COR-L47 (cell line): ENCODE data around the gene IQCH.
"Not testable (repeated sequence)": the region's sequence is repeated elsewhere in the genome, so short reads cannot be mapped to it uniquely, and the experiment has no call there.

Experiments
- DNase-seq: peaks from one replicate; lab custom pipeline; 2025; lab: John Stamatoyannopoulos, UW

IQCH gene

DNA sequence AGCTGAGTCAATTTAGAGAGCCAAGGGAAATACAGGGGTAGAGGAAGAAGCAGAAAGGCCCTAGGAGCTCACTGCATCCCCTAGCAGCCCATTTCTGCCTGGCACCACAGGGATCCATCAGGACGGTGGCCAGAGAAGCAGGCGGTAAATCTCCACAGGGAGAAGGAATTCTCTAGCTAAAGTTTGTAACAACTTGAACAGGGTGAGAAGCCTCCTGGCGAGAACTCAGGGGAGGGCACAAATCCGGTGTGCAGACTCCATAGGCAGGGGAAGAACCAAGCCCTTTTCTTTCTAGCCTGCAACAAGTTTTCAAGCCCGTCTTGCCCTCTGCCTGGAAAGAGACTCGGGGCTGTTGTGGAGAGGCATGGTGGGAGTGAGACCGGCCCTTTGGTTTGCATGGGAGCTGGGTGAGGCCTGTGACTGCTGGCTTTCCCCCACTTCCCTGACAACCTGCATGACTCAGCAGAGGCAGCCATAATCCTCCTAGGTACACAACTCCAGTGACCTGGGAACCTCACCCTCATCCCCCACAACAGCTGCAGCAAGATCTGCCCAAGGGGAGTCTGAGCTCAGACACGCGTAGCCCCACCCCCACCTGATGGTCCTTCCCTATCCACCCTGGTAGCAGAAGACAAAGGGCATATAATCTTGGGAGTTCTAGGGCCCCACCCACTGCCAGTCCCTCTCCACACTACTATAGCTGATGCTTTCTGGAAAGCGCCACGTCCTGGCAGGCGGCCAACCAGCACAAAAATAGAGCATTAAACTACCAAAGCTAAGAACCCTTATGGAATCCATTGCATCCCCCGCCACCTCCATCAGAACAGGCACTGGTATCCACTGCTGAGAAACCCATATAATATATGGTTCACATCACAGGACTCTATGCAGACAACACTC, 182.0 kb downstream of the IQCH start:
- DNase-seq, result peak; percentile 19

DNA sequence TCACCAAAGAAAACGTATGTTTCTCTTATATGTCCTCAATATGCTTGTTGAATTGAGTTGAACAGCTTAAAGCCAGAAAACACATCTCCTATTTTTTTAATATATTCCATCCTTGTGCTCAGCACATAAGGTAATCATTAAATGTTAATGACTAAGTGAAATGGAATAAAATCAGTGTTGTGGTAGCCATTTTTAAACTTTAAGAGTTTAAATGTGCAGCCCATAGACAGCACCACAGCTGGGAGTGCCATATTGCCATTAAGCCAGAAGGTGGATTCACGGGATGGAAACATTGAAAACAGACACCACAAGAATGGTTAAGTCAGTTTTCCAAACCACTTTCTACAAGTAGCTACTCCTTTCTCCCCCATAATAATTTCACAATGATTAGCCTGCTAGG, 189.5 kb downstream of the IQCH start:
- DNase-seq, result no peak

DNA sequence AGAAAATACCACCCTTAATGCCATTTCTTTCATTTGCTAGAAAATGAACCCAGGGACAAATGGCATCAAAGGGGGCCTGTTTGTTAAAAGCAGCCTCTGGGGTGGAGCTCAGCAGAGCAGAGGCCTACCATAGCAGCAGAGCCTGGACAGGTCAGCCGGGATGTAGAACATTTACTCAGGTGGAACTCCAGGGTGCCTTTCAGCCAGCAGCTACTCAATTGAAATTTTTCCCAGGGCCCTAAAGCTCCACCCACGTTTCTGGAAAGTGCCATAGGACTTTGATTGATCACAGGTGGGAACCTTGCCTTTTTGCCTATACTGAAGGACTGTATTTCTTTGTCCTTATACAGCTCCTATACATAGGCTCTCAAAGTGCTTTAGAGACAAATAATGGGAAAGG, 191.9 kb downstream of the IQCH start:
- no peak for DNase-seq

DNA sequence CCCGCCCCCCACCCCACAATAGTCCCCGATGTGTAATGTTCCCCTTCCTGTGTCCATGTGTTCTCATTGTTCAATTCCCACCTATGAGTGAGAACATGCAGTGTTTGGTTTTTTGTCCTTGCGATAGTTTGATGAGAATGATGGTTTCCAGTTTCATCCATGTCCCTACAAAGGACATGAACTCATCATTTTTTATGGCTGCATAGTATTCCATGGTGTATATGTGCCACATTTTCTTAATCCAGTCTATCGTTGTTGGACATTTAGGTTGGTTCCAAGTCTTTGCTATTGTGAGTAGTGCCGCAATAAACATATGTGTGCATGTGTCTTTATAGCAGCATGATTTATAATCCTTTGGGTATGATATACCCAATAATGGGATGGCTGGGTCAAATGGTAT, 193.8 kb downstream of the IQCH start:
- not testable (repeated sequence) for DNase-seq

DNA sequence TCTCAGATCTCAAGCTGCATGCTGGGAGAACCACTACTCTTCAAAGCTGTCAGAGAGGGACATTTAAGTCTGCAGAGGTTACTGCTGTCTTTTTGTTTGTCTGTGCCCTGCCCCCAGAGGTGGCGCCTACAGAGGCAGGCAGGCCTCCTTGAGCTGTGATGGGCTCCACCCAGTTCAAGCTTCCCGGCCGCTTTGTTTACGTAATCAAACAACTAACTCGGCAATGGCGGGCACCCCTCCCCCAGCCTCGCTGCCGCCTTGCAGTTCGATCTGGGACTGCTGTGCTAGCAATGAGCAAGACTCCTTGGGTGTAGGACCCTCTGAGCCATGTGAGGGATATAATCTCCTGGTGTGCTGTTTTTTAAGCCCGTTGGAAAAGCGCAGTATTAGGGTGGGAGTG, 199.1 kb downstream of the IQCH start:
- not testable (repeated sequence) for DNase-seq

DNA sequence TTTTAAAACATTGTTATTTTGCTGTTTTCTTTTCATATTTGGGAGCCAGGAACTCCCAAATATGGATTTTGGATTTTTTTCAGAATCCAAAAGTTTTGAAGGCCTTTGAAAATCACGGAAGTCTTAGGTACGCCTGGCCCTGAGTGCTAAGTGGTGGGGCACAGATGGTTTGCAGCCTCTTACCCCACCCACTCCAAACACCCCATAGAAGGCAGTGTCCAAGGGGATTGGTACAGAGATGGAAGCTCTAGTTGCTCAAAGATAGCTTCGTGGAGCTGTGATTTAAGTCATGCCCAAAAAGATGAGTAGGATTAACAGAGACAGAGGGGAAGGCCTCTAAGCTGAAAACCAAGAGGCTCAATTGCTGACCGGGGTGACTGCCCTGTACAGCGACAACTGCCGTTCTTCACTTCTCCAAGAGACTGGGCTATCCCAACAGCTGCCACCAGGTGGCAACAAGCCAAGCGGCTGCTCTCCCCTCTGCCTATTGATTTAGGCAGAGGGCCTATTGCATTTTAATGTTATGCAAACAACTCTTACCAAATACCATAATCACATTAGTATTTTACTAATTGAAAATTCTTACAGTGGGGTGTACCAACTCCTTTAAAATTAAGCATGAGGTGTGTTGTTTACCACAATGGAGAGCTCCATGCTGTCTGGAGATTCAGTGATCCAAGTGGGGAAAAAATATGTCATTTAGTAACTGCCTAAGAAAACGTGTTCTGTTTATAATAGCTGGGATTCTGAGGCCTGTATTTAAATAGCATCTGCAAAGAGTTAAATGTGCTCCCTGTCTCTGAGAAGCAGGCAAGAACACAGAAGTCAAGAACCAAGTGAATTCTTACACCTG, 202.3 kb downstream of the IQCH start:
- DNase-seq, result peak; percentile 79

DNA sequence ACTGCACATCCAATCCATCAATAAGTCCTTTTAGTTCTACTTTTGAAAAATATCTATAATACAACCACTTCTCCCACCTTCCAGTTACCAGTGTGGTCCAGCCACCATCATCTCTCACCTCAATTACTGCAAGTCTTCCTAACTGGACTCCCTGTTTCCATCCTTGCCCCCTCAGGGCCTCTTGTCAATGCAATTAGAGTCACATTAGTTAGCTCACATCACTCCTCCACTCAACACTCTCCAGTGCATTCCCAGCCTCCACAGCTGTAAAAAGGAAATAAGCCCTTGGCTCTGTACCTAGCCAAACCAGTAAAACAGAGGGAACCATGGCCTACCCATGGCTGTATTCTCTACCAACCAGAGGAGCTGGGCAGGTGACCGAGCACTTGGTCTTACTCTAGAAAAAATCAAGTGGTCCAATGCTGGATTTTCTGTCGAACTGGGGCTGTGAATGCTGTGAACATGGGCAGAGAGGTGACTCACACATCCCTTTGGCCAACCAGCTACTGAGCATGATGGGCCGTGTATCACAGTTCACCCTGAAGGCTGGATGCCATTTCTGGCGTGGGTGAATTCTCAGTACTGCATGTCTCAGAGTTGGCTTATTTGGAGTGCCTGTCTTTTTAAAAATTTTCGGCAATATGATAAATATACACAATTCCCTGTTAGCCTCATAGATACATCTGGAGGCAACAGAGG, 203.9 kb downstream of the IQCH start:
- DNase-seq, result no peak

DNA sequence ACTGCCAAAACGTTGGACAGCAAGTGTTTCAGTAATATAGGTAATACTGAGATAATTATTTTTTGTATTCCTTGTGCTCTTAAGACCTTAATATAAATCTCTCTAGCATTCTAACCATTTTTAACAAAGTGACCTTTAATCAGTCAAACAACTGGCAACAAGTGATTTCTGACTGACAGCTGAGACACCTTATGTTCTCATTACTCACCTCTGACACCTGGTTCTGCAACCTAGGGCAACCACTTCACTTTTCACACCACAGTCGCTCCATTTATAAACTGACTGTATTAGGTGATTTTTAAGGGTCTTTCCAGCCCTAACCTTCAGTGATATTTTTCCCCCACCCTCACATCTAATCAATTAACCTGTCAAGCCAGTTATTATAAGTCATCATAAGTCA, 205.9 kb downstream of the IQCH start:
- no peak for DNase-seq

DNA sequence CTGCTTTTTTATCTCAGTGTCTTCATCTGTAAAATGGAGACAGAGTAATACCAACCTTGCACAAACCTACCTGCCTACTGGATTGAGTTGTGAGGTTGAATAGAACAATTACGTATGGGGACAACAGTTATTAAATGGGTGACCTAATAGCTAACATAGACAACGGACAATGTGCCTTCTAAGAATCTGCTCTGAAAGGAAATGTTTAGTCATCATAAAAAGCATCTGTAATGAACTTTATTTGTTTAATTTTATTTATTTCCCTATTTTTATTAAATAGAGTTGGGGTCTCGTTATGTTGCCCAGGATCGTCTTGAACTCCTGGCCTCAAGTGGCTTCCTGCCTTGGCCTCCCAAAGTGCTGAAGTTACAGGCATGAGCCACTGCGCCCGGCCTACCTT, 207.1 kb downstream of the IQCH start:
- no peak for DNase-seq

DNA sequence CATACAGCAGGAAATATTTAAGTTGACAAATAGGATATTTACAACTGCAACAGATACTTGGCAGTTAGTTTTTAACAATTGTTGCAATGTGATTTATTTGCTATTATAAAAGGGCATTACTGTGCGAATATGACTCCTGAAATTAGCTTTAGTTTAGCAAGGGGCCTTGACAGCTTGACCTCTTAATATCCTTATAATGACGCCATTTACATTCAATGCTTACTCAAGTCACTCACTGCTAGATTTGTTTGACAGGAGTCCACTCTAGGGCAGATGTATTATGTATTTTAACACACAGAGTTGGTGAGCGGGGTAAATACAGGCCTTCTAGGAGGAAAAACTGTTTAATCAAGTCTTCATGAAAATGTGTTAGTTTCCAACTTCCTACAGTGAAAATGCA, 208.3 kb downstream of the IQCH start:
- DNase-seq, result no peak

DNA sequence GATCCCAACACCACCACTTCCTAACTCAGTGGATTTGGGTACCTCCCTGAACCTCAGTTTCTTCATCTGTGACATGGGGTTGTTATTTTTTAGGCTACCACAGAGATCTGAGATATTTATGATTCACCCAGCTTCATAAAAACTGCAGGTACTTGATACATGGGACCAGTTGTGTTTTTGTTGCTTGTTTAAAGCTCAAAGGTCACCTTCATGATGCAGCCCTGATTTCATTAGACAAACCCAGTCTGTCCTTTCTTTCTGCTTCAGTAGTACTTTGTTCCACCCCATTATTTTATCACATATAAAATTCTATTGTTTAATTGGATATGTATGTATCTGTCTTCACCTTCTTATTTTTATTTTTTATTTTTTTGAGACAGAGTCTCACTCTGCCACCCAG, 208.9 kb downstream of the IQCH start:
- DNase-seq, result no peak

DNA sequence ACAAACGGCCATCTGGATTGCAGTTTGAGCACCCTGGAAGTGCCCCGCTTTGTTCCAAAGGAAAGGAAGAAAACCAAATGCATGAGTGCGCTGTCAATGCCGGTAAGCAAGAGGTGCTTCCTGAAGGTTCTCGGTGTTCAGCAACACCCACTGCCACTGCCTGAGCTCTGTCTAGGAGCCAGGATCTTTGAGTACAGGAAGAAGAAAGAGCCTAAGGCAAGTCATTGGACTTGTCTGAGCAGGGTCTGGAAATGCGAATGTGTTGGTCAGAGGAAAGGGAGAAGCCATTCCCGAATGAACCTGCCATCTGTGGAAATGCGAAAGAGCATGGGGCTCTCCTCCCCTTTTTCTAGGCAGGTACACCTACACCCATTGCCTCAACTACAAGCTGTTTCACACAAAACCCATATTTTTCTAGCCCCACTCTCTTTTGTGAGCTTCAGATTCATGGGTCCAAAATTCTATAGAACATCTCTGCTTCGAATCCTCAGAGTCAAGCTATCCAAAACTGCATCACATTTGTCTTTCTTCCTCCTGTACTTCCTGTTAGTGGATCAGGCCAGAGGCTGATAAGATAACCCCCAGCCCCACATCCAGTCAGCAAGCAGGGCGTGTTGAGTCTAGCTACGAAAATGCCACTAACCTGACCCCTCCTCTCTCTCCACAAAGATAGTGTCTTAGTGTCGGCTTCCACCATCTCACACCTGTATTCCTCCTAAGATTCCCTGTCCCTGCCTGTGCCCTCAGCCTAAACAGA, 210.8 kb downstream of the IQCH start:
- no peak for DNase-seq

DNA sequence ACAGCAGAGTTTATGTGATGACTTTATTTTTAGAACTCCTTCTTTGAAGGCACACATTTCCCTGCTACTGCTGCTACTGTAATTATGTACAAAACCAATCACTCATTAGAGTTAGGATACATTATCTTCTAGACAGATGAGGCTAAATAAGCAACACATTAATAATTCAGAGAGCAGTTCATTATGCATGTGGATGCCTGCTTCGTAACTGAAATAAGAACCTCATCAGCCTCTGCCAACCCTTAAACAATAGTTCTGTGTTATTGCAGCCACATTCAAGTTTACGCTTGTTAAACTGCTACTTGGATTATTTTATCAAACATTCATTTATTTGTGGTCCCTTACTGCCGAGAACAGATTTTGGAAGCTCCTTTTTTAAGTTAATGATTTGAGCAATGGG, 213.8 kb downstream of the IQCH start:
- DNase-seq, result peak; percentile 78

DNA sequence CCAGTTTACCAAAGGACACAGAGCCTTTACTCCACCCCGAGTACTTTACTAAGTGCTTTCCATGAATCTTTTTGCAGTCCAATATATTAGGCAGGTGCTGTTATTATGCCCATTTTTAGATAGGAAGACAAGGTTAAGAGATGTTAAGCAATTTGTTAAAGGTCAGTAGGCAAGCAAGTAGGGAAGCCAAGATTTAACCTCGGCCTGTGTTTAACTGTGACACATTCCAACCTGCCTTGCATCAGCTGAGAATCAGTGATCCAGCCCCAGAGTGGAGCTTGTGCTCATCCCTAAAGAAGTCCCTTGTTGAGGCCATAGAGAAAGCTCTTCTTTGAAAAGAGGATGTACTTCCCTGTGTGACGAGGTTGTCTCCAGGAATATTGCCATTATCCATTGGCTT, 215.1 kb downstream of the IQCH start:
- DNase-seq, result no peak

DNA sequence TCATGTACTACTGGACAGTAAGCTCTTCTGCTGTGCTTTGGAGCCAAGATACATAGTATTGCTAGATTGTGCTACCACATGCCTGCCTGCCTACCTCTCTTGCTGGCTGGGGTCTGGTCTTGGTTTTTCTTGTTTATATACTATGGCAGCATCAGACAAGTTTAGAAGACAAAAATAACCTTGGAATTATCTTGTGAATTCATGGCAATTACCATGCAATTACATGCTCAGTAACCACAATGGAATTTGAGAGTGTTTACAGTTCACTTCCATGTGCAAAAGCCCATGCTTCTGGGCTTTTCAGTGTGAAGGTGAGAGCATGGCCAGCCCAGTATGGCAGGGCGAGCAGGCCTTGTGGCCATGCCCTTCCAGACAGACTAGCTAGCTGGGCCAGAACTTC, 218.4 kb downstream of the IQCH start:
- DNase-seq, result no peak

DNA sequence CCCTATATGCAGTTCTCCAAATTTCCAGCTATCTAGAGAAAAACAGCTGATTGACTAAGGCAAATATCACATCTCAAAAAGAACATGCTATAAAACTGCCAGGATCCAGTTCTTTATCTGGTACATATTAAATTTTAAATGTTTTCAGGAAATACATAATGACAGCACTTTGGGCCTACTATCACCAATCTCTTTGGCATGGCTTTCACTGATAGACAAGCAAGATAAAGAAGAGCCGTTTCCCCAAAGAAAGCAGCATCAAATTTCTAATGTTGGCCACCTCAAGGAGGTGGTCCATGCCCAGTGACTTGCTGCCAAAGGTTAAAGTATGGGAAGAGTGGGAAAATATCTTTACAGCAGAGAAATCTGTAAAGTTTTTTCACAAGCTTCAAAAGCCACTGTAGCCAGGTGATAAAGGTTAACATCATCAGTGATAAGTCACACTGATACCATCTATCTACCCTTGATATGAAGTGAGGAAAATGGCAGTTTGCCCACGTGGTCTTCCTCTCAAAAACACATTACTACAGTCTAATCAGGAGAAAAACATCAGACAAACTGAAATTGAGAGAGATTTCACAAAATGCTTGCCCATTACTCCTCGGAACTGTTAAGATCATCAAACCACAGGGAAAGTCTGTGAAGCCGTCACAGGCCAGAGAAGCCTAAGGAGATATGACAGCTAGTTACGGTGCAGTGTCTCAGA, 220.0 kb downstream of the IQCH start:
- DNase-seq, result no peak

DNA sequence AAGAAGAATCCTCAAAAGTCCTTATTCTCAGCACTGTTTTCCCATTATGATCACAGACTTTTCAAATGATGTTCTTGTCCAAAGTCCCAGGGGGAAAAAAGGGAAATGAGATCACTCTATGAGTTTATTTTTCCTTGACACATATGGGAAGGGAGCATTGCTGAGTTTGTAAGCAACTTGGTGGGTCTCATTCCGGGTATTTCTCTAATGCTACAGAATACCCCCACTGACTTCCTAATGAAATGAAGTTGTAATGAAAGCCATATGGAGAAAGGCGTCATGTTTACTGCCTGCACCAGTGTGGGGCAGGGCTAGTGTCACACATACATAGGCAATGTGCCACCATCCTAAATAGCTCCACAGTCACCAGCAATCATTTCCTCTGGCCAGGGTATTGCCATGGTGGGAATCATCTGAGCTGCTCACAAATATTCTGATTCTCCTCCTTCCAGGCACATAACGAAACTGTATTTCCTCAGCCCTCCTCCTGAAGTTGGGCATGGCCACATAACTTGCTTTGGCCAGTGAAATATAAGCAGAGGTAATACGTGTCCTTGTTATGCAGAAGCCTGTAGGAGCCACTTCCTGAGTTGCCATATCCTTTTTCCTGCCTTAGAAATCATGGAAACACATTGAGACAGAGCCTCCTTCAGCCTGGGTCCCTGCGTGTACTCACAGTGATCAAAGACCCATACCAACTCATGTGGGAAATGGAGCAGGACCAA, 225.4 kb downstream of the IQCH start:
- DNase-seq, result no peak

DNA sequence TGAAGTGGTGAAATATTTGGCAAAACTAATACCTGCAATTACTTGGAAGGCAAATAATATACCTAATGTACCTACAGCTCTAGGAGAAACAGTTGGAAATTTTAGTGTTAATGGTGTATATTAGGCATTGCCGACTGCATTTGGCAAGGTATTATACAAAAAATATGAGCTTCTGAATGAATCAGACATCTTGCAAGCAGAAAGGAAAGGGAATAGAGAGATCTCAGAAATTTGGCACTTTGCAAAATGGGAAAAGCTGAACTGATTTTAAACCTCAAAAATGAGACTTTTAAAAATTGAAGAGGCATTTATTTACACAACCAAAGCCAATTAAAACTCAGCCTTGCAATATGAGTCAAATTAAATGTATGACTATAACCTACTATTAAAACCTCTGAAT, 226.2 kb downstream of the IQCH start:
- no peak for DNase-seq

DNA sequence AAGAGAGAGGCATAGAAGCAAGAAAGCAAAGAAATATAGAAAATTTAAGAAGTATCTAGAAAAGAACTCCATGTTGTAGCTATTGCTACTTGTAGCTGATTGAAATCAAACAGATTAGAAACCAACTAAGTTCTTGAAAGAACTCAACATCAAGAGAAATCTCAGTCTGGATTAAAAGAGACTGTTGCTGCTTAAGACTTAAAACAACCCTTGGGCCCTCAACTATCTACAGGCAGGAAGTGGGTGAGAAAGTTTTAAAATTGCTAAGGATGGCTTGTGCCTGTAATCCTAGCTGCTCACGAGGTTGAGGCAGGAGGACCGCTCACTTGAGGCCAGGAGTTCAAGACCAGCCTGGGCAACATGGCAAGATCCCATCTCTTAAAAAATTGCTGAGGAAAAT, 227.1 kb downstream of the IQCH start:
- DNase-seq, result no peak

DNA sequence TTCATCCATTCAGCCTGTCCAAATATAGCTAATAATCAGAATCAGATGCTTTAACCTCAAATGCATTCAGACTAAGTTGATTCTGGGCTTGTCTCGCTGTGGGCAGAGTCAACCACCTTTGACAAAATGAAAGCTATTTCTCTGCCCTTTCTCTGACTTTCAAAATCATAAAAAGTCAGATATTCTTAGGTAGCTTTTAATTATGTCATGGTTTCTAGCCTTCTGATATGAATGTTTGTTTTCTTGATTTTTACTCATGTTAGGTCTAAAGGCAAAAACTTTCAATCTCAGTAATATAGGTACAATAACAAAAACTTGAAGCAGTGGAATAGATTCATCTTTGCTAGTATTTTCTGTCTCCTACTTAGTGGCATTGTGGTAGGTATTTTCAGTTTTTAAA, 241.0 kb downstream of the IQCH start:
- no peak for DNase-seq
